Adrenal gland (tissue), 12 donors: ENCODE results near the gene FBLN5. TPM values are rescaled to one million over a fixed set of nuclear protein-coding genes. Genes with fewer than 3 reads are reported as not detected.
A peak's percentile ranks its signal among the peaks of the same experiment; 100 is the strongest.

ENCODE experiments used
- DNase-seq, 7 donors: peaks; one replicate each; pipeline ENCODE4 v3.0.0-alpha.2; 2019 to 2020
- H3K27ac ChIP-seq, 5 donors: fragments of 200-600 bp; sonication (generic) in 4 of 5; 1 replicate in 3 of 5; 2 replicates in 2 of 5; pipeline versions ENCODE4 v1.5.1 to v1.8.0; 2016 to 2020; ENCODE audit warnings: mild to moderate bottlenecking in 1 of 5
- H3K27me3 ChIP-seq: fragments of 200-600 bp; 2 replicates; pipeline ENCODE4 v1.8.0; 2021
- H3K36me3 ChIP-seq, 2 donors: fragments of 200-600 bp; replicated peaks in 1 of 2; 1 replicate in 1 of 2; 2 replicates in 1 of 2; pipeline versions ENCODE4 v1.5.1 to v1.8.0; 2018 to 2022
- H3K4me1 ChIP-seq, 2 donors: fragments of 200-600 bp; replicated peaks in 1 of 2; 1 replicate in 1 of 2; 2 replicates in 1 of 2; pipeline versions ENCODE4 v1.5.1 to v1.8.0; 2018 to 2021
- H3K4me3 ChIP-seq, 4 donors: fragments of 200-600 bp; sonication (generic) in 3 of 4; one replicate each; pipeline ENCODE4 v1.5.1; 2016 to 2018
- H3K9me3 ChIP-seq, 3 donors: fragments of 200-600 bp; sonication (generic) in 1 of 3; replicated peaks in 1 of 3; 1 replicate in 2 of 3; 2 replicates in 1 of 3; pipeline versions ENCODE4 v1.5.1 to v1.8.0; 2016 to 2021
- CTCF ChIP-seq, 6 experiments: fragments of 450-650 bp in 4 of 6; fragments of 200-600 bp in 2 of 6; sonication (generic) in 1 of 6; IDR thresholded peaks; 1 replicate in 5 of 6; 2 replicates in 1 of 6; pipeline versions ENCODE4 v1.5.1 to v1.8.0; 2016 to 2021; ENCODE audit warnings: antibody characterized with exemption in 6 of 6, mild to moderate bottlenecking in 2 of 6, moderate library complexity in 1 of 6
- POLR2A ChIP-seq, 2 donors: fragments of 450-650 bp; IDR thresholded peaks; one replicate each; pipeline ENCODE4 v1.6.1; 2017; ENCODE audit warnings: antibody characterized with exemption in 2 of 2, mild to moderate bottlenecking in 2 of 2, moderate library complexity in 1 of 2
- WGBS, 4 donors: extraction: QIAGEN DNeasy Blood & Tissue Kit in 2 of 4; methylation state at CpG; one replicate each; pipeline versions ENCODE4 v1.1.5 to v1.1.7; 2013 to 2017; 5-methylcytosine and 5-hydroxymethylcytosine counted together
- intact Hi-C, 2 donors: fragments of 100-400 bp; cut with DNase I; formaldehyde crosslinking; loops; one replicate each; pipeline versions ENCODE4 v1.14.1 to v1.15.0; 2022 to 2023
- polyA plus RNA-seq, 3 donors: library from polyadenylated mRNA; stranded (reverse); fragments of 200-250 nt in 2 of 3; fragments of 350-450 nt in 1 of 3; fragmentation: Illumina TruSeq in 1 of 3; extraction: RNeasy Lipid Tissue Mini Kit (QIAGEN cat#74804) in 1 of 3; gene quantifications; one replicate each; pipeline ENCODE4 v1.2.3, GENCODE V29; 2013 to 2014
- total RNA-seq, 9 donors: library from RNA; depleted of rRNA in 4 of 9; stranded (reverse); fragments of >200 nt in 4 of 9; fragments of 120-200 nt in 1 of 9; fragmentation: NEBNext Ultra II Directional in 1 of 9; extraction: Animal tissue kit (Norgen Biotek cat#: 25700) in 1 of 9; gene quantifications; one replicate each; pipeline versions ENCODE4 v1.1.0 to v1.2.4, GENCODE V29; 2013 to 2023
- donor health status: healthy with polysubstance abuse.
- donor health status: Bipolar disorder and iron deficiency.
- donor health status: DM: yes; HTN: yes; CAD: no.
- donor health status: DM: no; HTN: no; CAD: no.
- donor health status: DM: no; HTN: no; CAD: no.
- donor health status: DM: yes; HTN: yes; CAD: no.

The FBLN5 gene
- total and polyA plus RNA-seq, 12 donors: 26.0 to 389 (median 125) TPM

GRCh38 chr14:91891721-91892220 is 55.7 kb downstream of the FBLN5 start:
- TF ChIP-seq CTCF (IDR thresholded peaks at IDR 0.05): no peak
- TF ChIP-seq POLR2A (IDR thresholded peaks at IDR 0.05): no peak
- WGBS, 4 donors: 71 to 90% (median 86%) methylated on average over 3 of the region's 3 CpGs
- H3K27me3 ChIP-seq: no peaks in the 10 kb centered on the region
- no peak overlapping the region for H3K4me3 ChIP-seq
- H3K9me3 ChIP-seq: no peaks in the 10 kb centered on the region
- peak overlapping the region in 2 of 5 donors; percentile 24 to 68 for H3K27ac ChIP-seq
- peaks cover 0 to 5% of the 10 kb centered on the region in 2 donors for H3K4me1 ChIP-seq
- no peaks in the 10 kb centered on the region for H3K36me3 ChIP-seq
- intact Hi-C loops: no loop called here
- no peak for DNase-seq

GRCh38 chr14:91891101-91891500 is 56.4 kb downstream of the FBLN5 start:
- intact Hi-C loops: no loop called here

GRCh38 chr14:91890291-91890749 is 57.2 kb downstream of the FBLN5 start:
- intact Hi-C loops: no loop called here
- Histone ChIP-seq H3K27me3 (no peaks in the 10 kb centered on the region), H3K27ac (peak overlapping the region in 2 of 5 donors; percentile 24 to 68), H3K4me1 (peaks cover 0 to 5% of the 10 kb centered on the region in 2 donors), H3K36me3 (no peaks in the 10 kb centered on the region), H3K4me3 (no peak overlapping the region), H3K9me3 (no peaks in the 10 kb centered on the region)
- TF ChIP-seq POLR2A (IDR thresholded peaks at IDR 0.05): no peak
- TF ChIP-seq CTCF (IDR thresholded peaks at IDR 0.05): no peak
- no peak for DNase-seq
- WGBS, 4 donors: 47 to 64% (median 56%) methylated on average over 4 to 5 of the region's 5 CpGs

More at GRCh38 chr14:91891101-91891500, 56.4 kb downstream of the FBLN5 start:
- WGBS, 4 donors: 79 to 95% (median 86%) methylated on average over 5 of the region's 5 CpGs
- H3K4me3 ChIP-seq: no peak overlapping the region
- no peaks in the 10 kb centered on the region for H3K27me3 ChIP-seq
- H3K27ac ChIP-seq: peak overlapping the region in 2 of 5 donors; percentile 24 to 68
- H3K9me3 ChIP-seq: no peaks in the 10 kb centered on the region
- TF ChIP-seq POLR2A (IDR thresholded peaks at IDR 0.05) (no peak), CTCF (IDR thresholded peaks at IDR 0.05) (no peak)
- H3K4me1 ChIP-seq: peaks cover 0 to 5% of the 10 kb centered on the region in 2 donors
- H3K36me3 ChIP-seq: no peaks in the 10 kb centered on the region
- DNase-seq: no peak

- Histone ChIP-seq H3K27ac (peak overlapping the region in 2 of 5 donors; percentile 38 to 76), H3K4me1 (peaks cover 0 to 5% of the 10 kb centered on the region in 2 donors), H3K9me3 (no peaks in the 10 kb centered on the region), H3K27me3 (no peaks in the 10 kb centered on the region), H3K36me3 (no peaks in the 10 kb centered on the region), H3K4me3 (no peak overlapping the region)
- DNase-seq: peak in 1 of 7 donors; percentile 26
- TF ChIP-seq CTCF (IDR thresholded peaks at IDR 0.05) (no peak), POLR2A (IDR thresholded peaks at IDR 0.05) (no peak)
- intact Hi-C loops: no loop called here
- 61 to 79% (median 72%) methylated on average over 5 to 13 of the region's 13 CpGs for WGBS, 4 donors
Measured at GRCh38 chr14:91889477-91890211, 57.9 kb downstream of the FBLN5 start.
